Hepatic stellate cell (primary cell): ENCODE results near the gene DHX58.
"Not testable (repeated sequence)": the region's sequence is repeated elsewhere in the genome, so short reads cannot be mapped to it uniquely, and the experiment has no call there.

ENCODE experiments used
- DNase-seq: peaks from one replicate; pipeline ENCODE4 v3.0.0; 2011; ENCODE audit warnings: low spot score

The DHX58 gene

GRCh38 chr17:42112552-42113176, at the start of gene DHX58:
Gene DHX58 (minus strand): TSS chr17:42112714. CDS start chr17:42111892, 822 bp downstream.
- peak; percentile 98 for DNase-seq

- no peak for DNase-seq
Observed at GRCh38 chr17:42160531-42160910, 48.0 kb upstream of the DHX58 start.

- DNase-seq, result no peak
Observed at GRCh38 chr17:42159796-42160530, 47.4 kb upstream of the DHX58 start.

- no peak for DNase-seq
Observed at GRCh38 chr17:42155614-42156045, 43.1 kb upstream of the DHX58 start.

DNA sequence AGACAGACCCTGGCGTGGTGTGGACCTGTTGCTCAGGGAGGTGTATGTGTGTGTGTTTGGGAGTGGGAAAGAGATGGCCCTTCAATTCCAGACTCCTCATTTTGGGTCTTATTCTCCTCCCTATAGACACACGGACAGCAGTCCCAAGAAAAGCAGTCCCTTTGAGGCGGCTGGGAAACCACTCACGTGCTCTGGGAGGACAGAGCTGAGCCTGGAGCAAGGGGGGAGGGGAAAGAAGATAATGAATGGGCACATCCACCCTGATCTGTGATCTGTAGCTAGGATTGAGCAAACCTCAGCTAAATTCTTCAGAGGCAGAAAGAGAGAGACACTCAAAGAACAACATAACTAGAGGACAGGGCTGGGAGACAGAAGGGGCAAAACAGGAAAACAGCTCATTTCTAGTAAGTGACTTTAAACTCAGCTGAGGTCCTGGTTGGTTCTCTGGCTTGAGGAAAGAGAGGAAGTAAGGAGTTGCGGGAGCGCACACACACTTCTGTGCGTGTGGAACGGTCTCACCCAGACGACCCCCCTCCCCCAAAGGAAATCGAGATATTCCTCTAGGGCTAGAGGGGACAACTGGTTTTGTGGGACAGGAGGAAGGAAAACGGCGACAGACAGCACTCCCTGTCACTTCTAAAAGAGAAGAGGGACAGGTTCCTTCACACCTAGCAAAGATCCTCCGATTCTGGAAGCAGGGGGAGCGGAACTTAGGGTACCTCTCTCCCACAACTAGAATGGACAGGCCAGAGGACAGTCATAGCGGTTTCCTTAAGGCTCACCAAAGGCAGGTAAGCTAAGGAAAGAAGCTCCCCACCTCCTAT, 41.6 kb upstream of the DHX58 start:
- DNase-seq, result no peak

DNA sequence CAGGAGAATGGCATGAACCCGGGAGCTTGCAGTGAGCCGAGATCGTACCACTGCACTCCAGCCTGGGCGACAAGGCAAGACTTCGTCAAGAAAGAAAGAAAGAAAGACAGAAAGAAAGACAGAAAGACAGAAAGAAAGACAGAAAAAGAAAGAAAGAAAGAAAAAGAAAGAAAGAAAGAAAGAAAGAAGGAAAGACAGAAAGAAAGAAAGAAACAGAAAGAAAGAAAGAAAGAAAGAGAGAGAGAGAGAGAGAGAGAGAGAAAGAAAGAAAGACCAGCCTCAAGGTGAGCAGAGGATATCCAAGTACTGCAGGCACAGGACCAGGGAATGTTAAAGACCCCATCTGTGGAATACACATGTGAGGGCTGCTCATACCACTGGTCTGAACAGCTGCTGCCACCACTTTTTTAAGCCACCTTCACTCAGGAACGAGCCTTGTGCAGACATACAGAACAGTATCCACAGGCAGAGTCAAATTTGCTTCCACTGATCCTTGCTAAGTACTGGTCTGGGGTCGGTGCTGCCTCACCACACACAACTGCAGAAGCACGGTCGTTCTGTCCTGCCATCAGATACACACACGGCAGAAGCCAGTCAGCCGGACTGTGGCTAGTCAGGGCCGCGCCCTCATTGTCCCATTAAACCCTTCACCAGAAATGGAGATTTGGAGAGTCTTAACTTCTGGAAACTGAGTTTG, 34.5 kb upstream of the DHX58 start:
- no peak for DNase-seq

GRCh38 chr17:42143138-42143537, 30.6 kb upstream of the DHX58 start:
- DNase-seq, result not testable (repeated sequence)

- DNase-seq, result peak; percentile 65
Observed at GRCh38 chr17:42142371-42142896, 29.9 kb upstream of the DHX58 start.

DNA sequence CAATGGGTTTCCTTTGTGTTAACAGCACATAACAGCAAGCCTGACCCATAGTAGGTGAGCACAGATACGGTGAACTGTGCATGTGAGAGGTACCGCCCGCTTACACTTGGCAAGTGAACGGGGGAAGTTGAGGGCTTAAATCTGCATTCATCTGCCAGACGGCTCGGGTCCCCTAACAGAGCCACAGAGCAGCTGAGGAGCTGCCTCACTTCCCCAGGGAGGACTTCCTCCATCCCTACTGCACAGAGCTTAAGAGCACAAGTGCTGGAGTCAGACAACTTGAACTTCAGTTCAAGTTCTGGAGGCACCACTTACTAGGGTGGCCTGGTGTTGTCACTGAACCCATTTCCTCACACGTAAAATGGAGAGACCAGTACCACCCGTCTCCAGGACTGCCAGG, 28.9 kb upstream of the DHX58 start:
- no peak for DNase-seq

- not testable (repeated sequence) for DNase-seq
Observed at GRCh38 chr17:42140690-42141089, 28.2 kb upstream of the DHX58 start.

GRCh38 chr17:42138749-42139492, 26.4 kb upstream of the DHX58 start:
- no peak for DNase-seq

DNA sequence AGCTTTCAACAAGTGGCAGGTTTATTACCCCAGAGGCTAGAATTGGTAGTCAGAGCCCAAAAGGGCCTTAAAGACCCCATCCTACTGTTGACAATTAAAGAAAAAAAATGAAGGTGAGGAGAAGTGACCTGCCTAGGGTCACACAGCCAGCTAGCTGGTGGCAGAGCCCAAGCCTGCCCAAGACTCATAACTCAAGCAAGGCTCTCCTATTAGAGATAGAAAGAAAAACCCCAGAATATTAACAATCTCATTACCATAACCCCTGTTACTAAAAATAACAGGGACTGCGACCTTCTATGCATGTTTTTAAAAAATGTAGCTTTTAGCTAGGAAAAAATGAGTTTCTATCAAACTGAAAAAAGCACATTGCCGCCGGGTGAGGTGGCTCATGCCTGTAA, 24.1 kb upstream of the DHX58 start:
- DNase-seq, result no peak

GRCh38 chr17:42135664-42136653, 23.4 kb upstream of the DHX58 start:
- peak; percentile 77 for DNase-seq

- no peak for DNase-seq
Observed at GRCh38 chr17:42135151-42135550, 22.6 kb upstream of the DHX58 start.

GRCh38 chr17:42133461-42134041, 21.0 kb upstream of the DHX58 start:
- no peak for DNase-seq

DNA sequence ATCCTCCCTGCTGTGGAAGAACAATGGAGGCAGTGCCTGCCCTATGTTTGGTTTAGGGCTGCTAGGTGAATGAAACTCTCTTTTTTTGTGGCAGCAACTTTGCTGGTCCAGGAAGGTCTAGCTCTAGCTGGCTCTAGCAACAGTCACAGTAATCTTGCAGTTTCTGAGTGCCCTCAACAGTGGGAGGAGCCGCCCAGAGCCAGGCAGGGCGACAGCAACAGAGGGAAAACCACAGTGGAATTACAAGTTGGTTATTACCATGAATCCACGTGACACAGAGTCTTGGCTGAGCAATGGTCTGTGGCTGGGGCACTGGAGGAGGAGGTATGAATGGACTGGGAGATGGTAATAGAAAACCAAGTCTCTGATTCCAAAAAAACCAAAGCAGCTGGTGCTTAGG, 20.4 kb upstream of the DHX58 start:
- peak; percentile 84 for DNase-seq

DNA sequence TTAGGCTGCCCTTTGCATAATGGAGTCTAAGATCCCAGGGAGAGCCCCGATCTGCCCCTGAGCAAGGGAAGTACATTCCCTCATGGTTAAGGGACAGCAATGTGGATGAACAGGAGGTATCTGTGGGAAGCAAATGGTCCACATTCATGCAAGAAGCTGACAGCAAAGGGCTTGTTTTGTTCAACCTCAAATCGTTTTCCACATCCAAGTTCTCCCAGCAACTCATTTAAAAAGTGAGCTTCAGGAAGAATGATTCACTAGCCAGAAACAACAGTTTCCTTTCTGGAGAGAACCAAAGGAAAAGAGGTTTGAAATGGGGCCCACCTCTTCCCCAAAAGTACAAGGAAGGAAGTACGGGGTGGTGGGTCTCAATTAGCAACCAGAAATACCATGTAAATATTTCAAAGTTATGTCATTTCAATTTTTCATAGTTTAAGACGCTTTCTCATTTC, 19.5 kb upstream of the DHX58 start:
- DNase-seq, result no peak

- no peak for DNase-seq
Observed at GRCh38 chr17:42131232-42131631, 18.7 kb upstream of the DHX58 start.

DNA sequence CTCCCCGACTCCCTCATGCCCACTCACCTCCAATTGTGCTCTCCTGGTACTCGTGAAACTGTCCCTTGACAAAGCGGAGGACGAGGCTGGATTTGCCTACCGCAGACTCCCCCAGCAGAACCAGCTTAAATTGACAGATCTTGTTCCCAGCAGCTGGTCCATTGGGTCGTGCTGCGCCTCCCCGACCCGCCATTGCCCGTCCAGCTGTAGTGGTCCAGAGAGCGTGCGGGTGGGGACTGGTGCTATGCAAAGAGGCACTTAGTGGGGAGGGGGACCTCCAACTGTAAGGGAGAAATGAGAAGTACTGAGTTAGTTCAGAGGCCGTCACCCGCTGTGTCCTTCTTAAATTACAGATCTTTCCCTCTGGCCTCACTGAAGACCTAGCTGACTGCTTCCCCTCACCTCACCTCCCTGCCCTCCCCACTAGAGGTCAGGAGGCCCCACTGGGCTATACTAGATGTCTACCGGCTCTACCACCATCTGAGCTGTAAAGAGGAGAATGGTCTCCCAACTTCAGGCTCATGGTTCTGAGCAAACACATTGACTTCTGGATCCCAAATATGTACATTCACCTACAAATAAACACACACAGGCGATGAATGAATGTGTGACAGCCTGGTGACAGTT, 17.9 kb upstream of the DHX58 start:
- DNase-seq, result no peak
